IPS-20b (cell line): ENCODE data around the gene ABCA8.
"Not testable (repeated sequence)": the region's sequence is repeated elsewhere in the genome, so short reads cannot be mapped to it uniquely, and the experiment has no call there.

Experiments used
- H3K27ac ChIP-seq: one replicate; pipeline ENCODE4 v1.5.1; 2013; ENCODE audit warnings: low read length
- H3K27me3 ChIP-seq: 2 replicates; pipeline ENCODE4 v1.6.1; 2013; ENCODE audit warnings: mild to moderate bottlenecking, low read length, inconsistent platforms; ENCODE audit not compliant: insufficient read depth
- H3K36me3 ChIP-seq: 2 replicates; pipeline ENCODE4 v1.6.1; 2013; ENCODE audit warnings: low read depth, mild to moderate bottlenecking, inconsistent platforms, low read length, moderate library complexity; ENCODE audit not compliant: insufficient read depth
- H3K4me1 ChIP-seq: 2 replicates; pipeline ENCODE4 v1.6.1; 2013; ENCODE audit warnings: mild to moderate bottlenecking, control low read depth, inconsistent platforms, low read length, moderate library complexity; ENCODE audit not compliant: insufficient read depth
- H3K4me3 ChIP-seq: 2 replicates; pipeline ENCODE4 v1.5.1; 2013; ENCODE audit warnings: mild to moderate bottlenecking, low read length, inconsistent platforms
- H3K9ac ChIP-seq: 2 replicates; pipeline ENCODE4 v1.6.1; 2013; ENCODE audit warnings: low read depth, mild to moderate bottlenecking, inconsistent platforms, low read length, moderate library complexity
- H3K9me3 ChIP-seq: 2 replicates; pipeline ENCODE4 v1.6.1; 2013; ENCODE audit warnings: mild to moderate bottlenecking, low read depth, low read length, inconsistent platforms; ENCODE audit not compliant: insufficient read depth

ABCA8 gene

GRCh38 chr17:68959117-68959516 lies 3.9 kb upstream of the ABCA8 start:
- not testable (repeated sequence) for H3K9ac ChIP-seq, H3K27ac ChIP-seq, H3K4me1 ChIP-seq, H3K36me3 ChIP-seq, H3K27me3 ChIP-seq, H3K9me3 ChIP-seq, H3K4me3 ChIP-seq

DNA sequence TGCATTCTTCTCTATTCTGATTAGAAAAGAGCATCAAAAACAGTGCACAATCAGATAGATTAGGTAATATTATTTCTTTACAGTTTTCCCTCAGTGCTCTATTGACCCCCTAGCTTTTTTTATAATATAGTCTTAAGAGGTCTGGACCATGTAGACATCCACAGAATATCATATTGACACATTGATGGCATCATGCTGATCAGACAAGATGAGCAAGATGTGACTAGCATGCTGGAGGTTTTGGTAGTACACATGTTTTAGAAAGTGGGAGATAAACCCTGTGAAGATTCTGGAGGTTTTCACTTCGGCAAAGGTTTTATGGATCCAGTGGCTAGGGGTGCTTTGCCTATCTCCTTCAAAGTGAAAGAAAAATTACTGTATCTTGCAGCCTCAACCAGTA lies 2.8 kb upstream of the ABCA8 start:
- no peak overlapping the region for H3K4me3 ChIP-seq
- no peak overlapping the region for H3K27ac ChIP-seq
- H3K9ac ChIP-seq: no peak overlapping the region
- H3K4me1 ChIP-seq: no peaks in the 10 kb centered on the region
- no peaks in the 10 kb centered on the region for H3K27me3 ChIP-seq
- H3K9me3 ChIP-seq: no peaks in the 10 kb centered on the region
- H3K36me3 ChIP-seq: no peaks in the 10 kb centered on the region

GRCh38 chr17:68954146-68954896 lies 871 bp downstream of the ABCA8 start:
- no peaks in the 10 kb centered on the region for H3K36me3 ChIP-seq
- no peak overlapping the region for H3K4me3 ChIP-seq
- no peaks in the 10 kb centered on the region for H3K27me3 ChIP-seq
- H3K4me1 ChIP-seq: no peaks in the 10 kb centered on the region
- no peak overlapping the region for H3K9ac ChIP-seq
- H3K27ac ChIP-seq: no peak overlapping the region
- no peaks in the 10 kb centered on the region for H3K9me3 ChIP-seq

- no peak overlapping the region for H3K27ac ChIP-seq
- no peak overlapping the region for H3K9ac ChIP-seq
- H3K36me3 ChIP-seq: no peaks in the 10 kb centered on the region
- no peaks in the 10 kb centered on the region for H3K9me3 ChIP-seq
- H3K4me1 ChIP-seq: no peaks in the 10 kb centered on the region
- H3K4me3 ChIP-seq: no peak overlapping the region
- H3K27me3 ChIP-seq: no peaks in the 10 kb centered on the region
These were observed 1.7 kb downstream of the ABCA8 start for GRCh38 chr17:68953340-68953997.

- Histone ChIP-seq H3K9ac (no peak overlapping the region), H3K27me3 (no peaks in the 10 kb centered on the region), H3K9me3 (no peaks in the 10 kb centered on the region), H3K4me1 (no peaks in the 10 kb centered on the region), H3K27ac (no peak overlapping the region), H3K36me3 (no peaks in the 10 kb centered on the region), H3K4me3 (no peak overlapping the region)
These were observed 4.5 kb downstream of the ABCA8 start for GRCh38 chr17:68950725-68951124.

GRCh38 chr17:68947868-68948267 lies 7.3 kb downstream of the ABCA8 start:
- not testable (repeated sequence) for H3K36me3 ChIP-seq, H3K9ac ChIP-seq, H3K9me3 ChIP-seq, H3K4me1 ChIP-seq, H3K4me3 ChIP-seq, H3K27ac ChIP-seq, H3K27me3 ChIP-seq

GRCh38 chr17:68944435-68945035 lies 10.7 kb downstream of the ABCA8 start:
- no peak overlapping the region for H3K4me3 ChIP-seq
- no peaks in the 10 kb centered on the region for H3K9me3 ChIP-seq
- H3K9ac ChIP-seq: no peak overlapping the region

DNA sequence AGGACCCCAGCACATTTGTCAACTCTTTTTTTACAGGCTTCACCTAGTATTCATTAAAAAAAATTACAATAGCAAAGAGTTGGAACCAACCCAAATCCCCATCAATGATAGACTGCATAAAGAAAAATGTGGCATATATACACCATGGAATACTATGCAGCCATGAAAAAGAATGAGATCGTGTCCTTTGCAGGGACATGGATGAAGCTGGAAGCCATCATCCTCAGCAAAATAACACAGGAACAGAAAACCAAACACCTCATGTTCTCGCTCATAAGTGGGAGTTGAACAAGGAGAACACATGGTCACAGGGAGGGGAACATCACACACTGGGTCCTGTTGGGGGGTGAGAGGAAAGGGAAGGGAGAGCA lies 11.4 kb downstream of the ABCA8 start:
- H3K4me3 ChIP-seq, H3K36me3 ChIP-seq, H3K27me3 ChIP-seq, H3K9me3 ChIP-seq, H3K4me1 ChIP-seq, H3K27ac ChIP-seq, H3K9ac ChIP-seq: not testable (repeated sequence)

More at GRCh38 chr17:68944435-68945035, 10.7 kb downstream of the ABCA8 start:
- Histone ChIP-seq H3K27ac (no peak overlapping the region), H3K36me3 (no peaks in the 10 kb centered on the region), H3K4me1 (no peaks in the 10 kb centered on the region), H3K27me3 (no peaks in the 10 kb centered on the region)

- H3K9me3 ChIP-seq: no peaks in the 10 kb centered on the region
- no peak overlapping the region for H3K9ac ChIP-seq
- no peak overlapping the region for H3K4me3 ChIP-seq
- no peaks in the 10 kb centered on the region for H3K36me3 ChIP-seq
- no peak overlapping the region for H3K27ac ChIP-seq
- H3K27me3 ChIP-seq: no peaks in the 10 kb centered on the region
- no peaks in the 10 kb centered on the region for H3K4me1 ChIP-seq
These were observed 11.9 kb downstream of the ABCA8 start for GRCh38 chr17:68943123-68943811.

GRCh38 chr17:68942389-68942788 lies 12.8 kb downstream of the ABCA8 start:
- H3K27me3 ChIP-seq: no peaks in the 10 kb centered on the region
- no peaks in the 10 kb centered on the region for H3K36me3 ChIP-seq
- no peak overlapping the region for H3K27ac ChIP-seq
- H3K4me1 ChIP-seq: no peaks in the 10 kb centered on the region
- no peaks in the 10 kb centered on the region for H3K9me3 ChIP-seq
- no peak overlapping the region for H3K4me3 ChIP-seq
- no peak overlapping the region for H3K9ac ChIP-seq

- no peak overlapping the region for H3K27ac ChIP-seq
- H3K9me3 ChIP-seq: no peaks in the 10 kb centered on the region
- no peak overlapping the region for H3K9ac ChIP-seq
- H3K27me3 ChIP-seq: no peaks in the 10 kb centered on the region
- H3K4me3 ChIP-seq: no peak overlapping the region
- H3K36me3 ChIP-seq: no peaks in the 10 kb centered on the region
- no peaks in the 10 kb centered on the region for H3K4me1 ChIP-seq
These were observed 13.4 kb downstream of the ABCA8 start for GRCh38 chr17:68941761-68942160.

DNA sequence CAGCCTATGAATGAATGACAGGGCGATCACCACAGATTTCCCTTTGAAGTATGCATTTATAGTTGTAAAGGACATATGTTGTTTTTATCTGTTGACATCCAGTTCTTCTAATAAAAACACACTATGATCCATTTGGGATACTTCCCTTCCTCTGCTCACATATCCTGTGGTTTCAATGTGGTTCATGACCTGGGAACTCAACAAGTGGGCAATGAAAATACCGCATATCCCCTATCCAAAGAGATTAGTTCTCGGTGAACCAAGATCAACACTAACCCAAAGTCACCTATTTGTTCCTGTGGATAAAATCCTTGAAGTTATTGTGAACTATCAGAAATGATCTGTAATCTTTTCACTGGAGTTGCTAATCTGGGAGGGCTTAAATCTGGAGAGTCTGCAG lies 16.0 kb downstream of the ABCA8 start:
- H3K36me3 ChIP-seq: no peaks in the 10 kb centered on the region
- no peak overlapping the region for H3K27ac ChIP-seq
- H3K27me3 ChIP-seq: no peaks in the 10 kb centered on the region
- H3K4me3 ChIP-seq: no peak overlapping the region
- no peaks in the 10 kb centered on the region for H3K4me1 ChIP-seq
- H3K9me3 ChIP-seq: no peaks in the 10 kb centered on the region
- H3K9ac ChIP-seq: no peak overlapping the region
